Parathyroid adenoma (tissue), 2 donors: ENCODE measurements around the gene CEP70.
A peak's percentile ranks its signal among the peaks of the same experiment; 100 is the strongest.
"Not testable (repeated sequence)": the region's sequence is repeated elsewhere in the genome, so short reads cannot be mapped to it uniquely, and the experiment has no call there.

Source experiments
- H2AFZ ChIP-seq: fragments of 300-600 bp; sonication (generic); one replicate; pipeline ENCODE4 v1.7.0; 2017; ENCODE audit warnings: antibody characterized with exemption, mild to moderate bottlenecking
- H3K27ac ChIP-seq: fragments of 300-600 bp; sonication (generic); one replicate; pipeline ENCODE4 v1.7.0; 2017
- H3K27me3 ChIP-seq: fragments of 300-600 bp; sonication (generic); one replicate; pipeline ENCODE4 v1.7.0; 2017; ENCODE audit warnings: low read length; ENCODE audit not compliant: control insufficient read depth, insufficient read depth
- H3K36me3 ChIP-seq: fragments of 300-600 bp; sonication (generic); one replicate; pipeline ENCODE4 v1.7.0; 2017; ENCODE audit warnings: low read length; ENCODE audit not compliant: control insufficient read depth, insufficient read depth
- H3K4me1 ChIP-seq: fragments of 300-600 bp; sonication (generic); one replicate; pipeline ENCODE4 v1.7.0; 2017; ENCODE audit warnings: control low read depth
- H3K4me2 ChIP-seq: fragments of 300-600 bp; sonication (generic); one replicate; pipeline ENCODE4 v1.7.0; 2017; ENCODE audit warnings: low read length
- H3K4me3 ChIP-seq: fragments of 300-600 bp; sonication (generic); one replicate; pipeline ENCODE4 v1.7.0; 2017; ENCODE audit warnings: low read depth, low read length
- H3K79me2 ChIP-seq: fragments of 300-600 bp; sonication (generic); one replicate; pipeline ENCODE4 v1.7.0; 2017; ENCODE audit warnings: control low read depth
- H3K9ac ChIP-seq: fragments of 300-600 bp; sonication (generic); one replicate; pipeline ENCODE4 v1.7.0; 2017; ENCODE audit warnings: mild to moderate bottlenecking
- H3K9me3 ChIP-seq: fragments of 300-600 bp; sonication (generic); one replicate; pipeline ENCODE4 v1.7.0; 2017; ENCODE audit warnings: low read length; ENCODE audit not compliant: control insufficient read depth
- CTCF ChIP-seq: fragments of 300-600 bp; sonication (generic); IDR thresholded peaks from one replicate; pipeline ENCODE4 v1.7.0; 2017; ENCODE audit warnings: antibody characterized with exemption, mild to moderate bottlenecking
- donor health status: primary hyperparathyroidism.

The CEP70 gene

GRCh38 chr3:138615462-138615861, 21.4 kb upstream of the CEP70 start:
- H3K36me3 ChIP-seq, result no peaks in the 10 kb centered on the region
- H3K4me2 ChIP-seq, result no peak overlapping the region
- no peak overlapping the region for H2AFZ ChIP-seq
- no peaks in the 10 kb centered on the region for H3K9me3 ChIP-seq
- no peaks in the 10 kb centered on the region for H3K27me3 ChIP-seq
- no peak overlapping the region for H3K27ac ChIP-seq
- H3K4me1 ChIP-seq, result no peaks in the 10 kb centered on the region
- H3K4me3 ChIP-seq, result no peak overlapping the region
- H3K79me2 ChIP-seq, result peaks cover 4% of the 10 kb centered on the region
- H3K9ac ChIP-seq, result no peak overlapping the region
- TF ChIP-seq CTCF, result no peak

GRCh38 chr3:138609898-138610266, 15.8 kb upstream of the CEP70 start:
- no peaks in the 10 kb centered on the region for H3K9me3 ChIP-seq
- H3K79me2 ChIP-seq, result peaks cover 9% of the 10 kb centered on the region
- H3K4me1 ChIP-seq, result peaks cover 7% of the 10 kb centered on the region
- no peaks in the 10 kb centered on the region for H3K36me3 ChIP-seq
- H3K4me2 ChIP-seq, result peak overlapping the region; percentile 70
- H2AFZ ChIP-seq, result peak overlapping the region; percentile 98
- no peaks in the 10 kb centered on the region for H3K27me3 ChIP-seq
- TF ChIP-seq CTCF, result no peak
- peak overlapping the region; percentile 76 for H3K4me3 ChIP-seq
- peak overlapping the region; percentile 97 for H3K27ac ChIP-seq
- no peak overlapping the region for H3K9ac ChIP-seq

- Histone ChIP-seq H3K36me3 (no peaks in the 10 kb centered on the region), H3K27ac (peak within 1 kb of the TSS; percentile 97), H2AFZ (peak within 1 kb of the TSS; percentile 98), H3K4me2 (peak within 1 kb of the TSS; percentile 70), H3K9ac (peak within 1 kb of the TSS; percentile 98), H3K27me3 (no peaks in the 10 kb centered on the region), H3K4me3 (peak within 1 kb of the TSS; percentile 76), H3K9me3 (no peaks in the 10 kb centered on the region), H3K4me1 (peaks cover 7% of the 10 kb centered on the region), H3K79me2 (peaks cover 9% of the 10 kb centered on the region)
- TF ChIP-seq CTCF, result no peak
These were observed 14.5 kb upstream of the CEP70 start, which contains the start of gene FAIM for GRCh38 chr3:138608322-138609135. TSS of gene FAIM (plus strand) at chr3:138608771. CDS start at chr3:138619727, 10,956 bp downstream.

GRCh38 chr3:138604106-138604595, 10.1 kb upstream of the CEP70 start:
- H3K9me3 ChIP-seq, H3K79me2 ChIP-seq, H3K4me3 ChIP-seq, H3K4me2 ChIP-seq, H3K27me3 ChIP-seq, H3K9ac ChIP-seq, H2AFZ ChIP-seq, H3K36me3 ChIP-seq, H3K4me1 ChIP-seq, H3K27ac ChIP-seq: not testable (repeated sequence)

GRCh38 chr3:138601661-138602060, 7.6 kb upstream of the CEP70 start:
- H3K9ac ChIP-seq, H3K36me3 ChIP-seq, H3K79me2 ChIP-seq, H2AFZ ChIP-seq, H3K4me3 ChIP-seq, H3K4me2 ChIP-seq, H3K27ac ChIP-seq, H3K4me1 ChIP-seq, H3K9me3 ChIP-seq, H3K27me3 ChIP-seq: not testable (repeated sequence)
